Stimulated activated naive CD8-positive, alpha-beta T cell treated with anti-CD3 and anti-CD28 coated beads, Interleukin-15, Interleukin-2, amounts not matched to agents 100 U/mL and 50 U/mL, for 24 hours (primary cell): Measurements from ENCODE around the gene UQCRHL.

Experiments used
- ATAC-seq: fragments of 150-1000 bp; cut with Tn5 transposase; one replicate; pipeline ENCODE4 v1.10.0; 2021
- DNase-seq: peaks from one replicate; pipeline ENCODE4 v3.0.0; 2021

The UQCRHL gene

DNA sequence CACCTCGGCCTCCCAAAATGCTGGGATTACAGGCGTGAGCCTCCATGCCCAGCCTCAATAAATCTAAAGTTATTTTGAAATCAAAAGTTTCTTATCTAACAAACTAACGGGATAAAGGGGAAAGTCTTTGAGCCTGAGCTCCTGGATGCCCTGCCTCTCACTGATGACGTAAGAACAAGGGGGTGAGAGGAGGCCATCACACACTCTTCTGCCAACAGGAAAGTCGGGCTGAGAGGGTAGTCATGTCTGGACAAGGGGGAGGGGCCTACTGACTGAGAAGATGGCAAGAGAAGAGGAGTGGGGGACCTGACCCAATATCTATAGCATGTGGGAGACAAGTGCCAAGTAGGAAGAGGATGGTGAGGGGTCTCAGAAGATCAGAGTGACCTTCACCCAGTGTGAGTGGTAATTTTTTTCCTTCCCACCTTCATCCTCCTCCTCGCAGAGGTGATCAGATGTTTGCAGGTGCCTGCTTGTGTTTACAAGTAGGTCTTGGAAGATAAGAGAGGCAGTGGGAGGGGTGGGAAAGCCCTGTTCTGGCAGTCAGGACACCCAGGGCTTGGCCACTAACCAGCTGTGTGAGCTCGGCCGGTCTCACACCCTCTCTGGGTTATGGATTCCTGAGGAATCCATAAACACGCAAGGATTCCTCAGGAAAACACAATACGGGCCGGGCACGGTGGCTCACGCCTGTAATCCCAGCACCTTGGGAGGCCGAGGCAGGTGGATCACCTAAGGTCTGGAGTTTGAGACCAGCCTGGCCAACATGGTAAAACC lies 9.6 kb downstream of the UQCRHL start:
- DNase-seq (no peak), ATAC-seq (no peak)

DNA sequence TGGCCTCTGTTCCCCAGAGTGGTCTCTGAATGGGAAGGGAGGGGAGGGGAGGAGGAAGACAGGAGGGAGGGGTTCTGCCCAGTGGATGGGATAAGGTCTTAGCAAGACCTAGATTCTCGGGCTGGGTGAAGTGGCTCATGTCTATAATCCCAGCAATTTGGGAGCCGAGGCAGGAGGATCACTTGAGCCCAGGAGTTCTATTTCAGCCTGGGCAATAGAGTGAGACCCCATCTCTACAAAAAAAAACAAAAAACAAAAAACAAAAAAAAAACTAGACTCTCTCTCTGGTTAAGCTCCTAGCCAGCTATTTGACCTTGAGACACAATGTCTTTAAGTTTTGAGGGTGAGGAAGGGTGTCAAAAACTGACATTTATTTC lies 11.4 kb downstream of the UQCRHL start:
- ATAC-seq = no peak
- DNase-seq = no peak

GRCh38 chr1:15788624-15789301 lies 18.7 kb downstream of the UQCRHL start:
- ATAC-seq (no peak), DNase-seq (no peak)

DNA sequence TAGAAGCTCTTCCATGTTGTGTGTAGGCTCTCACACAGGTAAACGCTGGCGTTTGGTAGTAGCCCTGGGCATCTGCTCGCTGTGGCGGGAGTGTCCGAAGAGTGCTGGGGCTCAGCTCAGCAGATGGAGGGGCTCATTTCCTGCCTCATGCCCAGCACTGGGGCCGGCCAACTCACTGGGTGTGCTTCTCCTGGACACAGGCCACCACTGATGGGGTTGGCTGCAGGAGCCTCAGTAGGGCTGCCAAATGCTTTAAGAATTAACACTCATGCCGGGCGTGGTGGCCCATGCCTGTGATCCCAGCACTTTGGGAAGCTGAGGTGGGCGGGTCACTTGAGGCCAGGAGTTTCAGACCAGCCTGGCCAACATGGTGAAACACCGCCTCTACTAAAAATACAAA lies 20.9 kb downstream of the UQCRHL start:
- no peak for ATAC-seq
- DNase-seq = no peak

GRCh38 chr1:15785683-15786082 lies 21.8 kb downstream of the UQCRHL start:
- no peak for ATAC-seq
- no peak for DNase-seq

DNA sequence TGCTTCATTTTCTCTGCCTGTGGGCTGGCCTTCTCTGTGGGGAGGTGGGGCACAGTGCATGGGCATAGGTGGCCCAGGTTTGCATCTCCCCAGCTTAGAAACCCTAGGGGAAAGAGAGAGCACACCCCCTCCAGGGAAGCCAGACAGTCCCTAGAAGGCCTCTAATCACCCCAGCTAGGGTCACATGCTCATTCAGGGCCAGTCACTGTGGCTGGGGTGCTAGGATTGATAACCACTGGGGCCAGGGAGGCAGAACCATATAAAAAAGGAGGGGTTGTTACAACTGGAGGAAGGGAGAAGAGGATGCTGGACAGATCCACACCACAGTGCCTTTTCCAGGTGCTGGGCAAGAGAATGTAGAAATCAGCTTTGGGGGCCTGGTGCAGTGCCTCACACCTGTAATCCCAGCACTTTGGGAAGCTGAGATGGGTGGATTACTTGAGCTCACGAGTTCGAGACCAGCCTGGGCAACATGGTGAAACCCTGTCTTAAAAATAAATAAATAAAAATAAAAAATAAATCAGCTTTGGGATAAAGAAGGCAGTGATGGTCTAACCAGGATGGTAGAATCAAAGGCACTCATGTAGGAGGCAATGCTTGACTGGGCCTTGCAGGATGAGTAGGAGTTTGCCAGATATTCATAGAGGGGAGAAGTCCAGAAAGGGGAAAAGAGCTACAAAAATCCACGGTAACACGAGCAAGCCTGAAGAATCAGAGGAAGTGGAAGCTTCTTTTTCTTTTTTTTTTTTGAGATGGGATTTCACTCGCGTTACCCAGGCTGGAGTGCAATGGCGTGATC lies 29.3 kb downstream of the UQCRHL start:
- no peak for ATAC-seq
- no peak for DNase-seq

DNA sequence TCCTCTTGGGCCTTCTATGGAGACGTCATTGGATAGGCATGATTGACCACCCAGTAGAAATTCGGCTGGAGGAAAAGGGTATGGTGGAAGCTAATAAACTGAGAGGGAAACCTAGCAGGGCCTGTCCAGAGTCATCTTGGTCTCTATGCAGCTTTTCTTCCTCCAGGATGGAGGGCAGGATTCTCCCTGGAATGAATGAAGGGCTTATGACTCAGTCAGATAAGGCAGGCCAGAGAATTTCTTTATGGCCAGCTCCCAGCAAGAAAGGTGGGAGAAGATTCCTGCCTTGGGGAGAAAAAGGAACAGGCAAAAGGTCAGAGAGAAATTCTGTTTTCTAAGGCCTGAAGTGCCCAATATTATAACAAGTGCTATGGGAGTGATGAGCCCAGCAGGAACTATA lies 31.7 kb downstream of the UQCRHL start:
- no peak for DNase-seq
- ATAC-seq = no peak

GRCh38 chr1:15771836-15772515 lies 35.5 kb downstream of the UQCRHL start:
- ATAC-seq (no peak), DNase-seq (no peak)

GRCh38 chr1:15770313-15770962 lies 37.0 kb downstream of the UQCRHL start:
- no peak for DNase-seq
- ATAC-seq = no peak

- no peak for ATAC-seq
- DNase-seq = no peak
Measured at GRCh38 chr1:15768388-15768787, 39.1 kb downstream of the UQCRHL start.

GRCh38 chr1:15767941-15768340 lies 39.5 kb downstream of the UQCRHL start:
- no peak for DNase-seq
- ATAC-seq = no peak

DNA sequence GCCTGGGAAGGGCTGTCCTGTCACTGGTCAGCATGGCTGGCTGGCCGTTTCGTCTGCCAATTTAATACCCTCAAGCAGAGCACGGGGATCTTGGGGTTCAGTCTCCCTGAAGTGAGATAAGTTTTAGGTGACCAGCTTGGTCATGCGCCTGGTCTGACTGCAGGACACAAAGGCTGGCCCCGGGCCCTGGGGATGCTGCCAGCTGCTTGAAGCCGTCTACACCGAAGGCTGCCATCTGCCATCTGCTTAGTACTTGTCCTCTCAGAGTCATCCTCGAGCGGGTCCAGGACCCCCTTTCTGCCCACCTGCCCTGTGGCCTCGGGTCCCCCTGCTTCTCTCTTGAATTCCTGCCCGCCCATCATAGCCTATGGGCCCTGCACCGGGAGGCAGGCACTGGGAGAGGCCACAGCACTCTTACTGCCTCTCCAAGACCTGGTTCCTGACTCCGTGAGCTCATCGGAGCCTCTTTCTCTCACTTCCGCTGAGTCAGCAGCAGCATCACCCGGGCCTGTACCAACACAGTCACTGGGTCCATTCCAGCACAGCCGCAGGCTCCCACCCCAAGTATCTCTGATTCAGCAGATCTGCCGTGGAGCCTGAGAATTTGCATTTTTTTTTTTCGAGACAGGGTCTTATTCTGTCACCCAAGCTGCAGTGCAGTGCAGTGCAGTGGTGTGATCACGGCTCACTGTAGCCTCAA lies 41.8 kb downstream of the UQCRHL start:
- no peak for DNase-seq
- ATAC-seq = no peak

- ATAC-seq = no peak
- DNase-seq = no peak
Measured at GRCh38 chr1:15764890-15765289, 42.6 kb downstream of the UQCRHL start.

DNA sequence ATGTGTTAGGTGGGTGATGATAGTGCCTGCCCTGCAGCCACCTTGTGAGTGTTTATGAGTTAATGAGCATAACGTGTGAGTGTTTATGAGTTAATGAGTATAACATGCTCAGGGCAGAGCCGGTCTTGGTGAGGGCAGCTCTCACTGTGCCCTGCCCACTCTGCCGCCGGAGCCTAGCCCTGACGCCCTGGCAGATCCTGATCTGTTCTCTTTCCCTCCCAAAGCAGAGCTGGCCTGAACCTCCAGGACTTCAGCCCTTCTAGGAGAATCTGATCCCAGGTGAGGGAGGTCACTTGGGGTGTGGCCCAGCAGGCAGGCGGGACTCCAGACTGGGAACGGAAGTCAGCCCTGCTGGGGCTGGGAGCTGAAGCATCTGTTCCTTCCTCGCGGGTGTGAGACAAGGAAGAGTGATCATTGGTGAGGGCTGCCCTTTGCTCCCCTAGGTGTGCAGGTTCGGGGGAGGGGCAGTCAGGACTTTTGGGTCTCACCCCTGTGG lies 43.1 kb downstream of the UQCRHL start:
- peak; percentile 20 for ATAC-seq

GRCh38 chr1:15762546-15762945 lies 44.9 kb downstream of the UQCRHL start:
- no peak for DNase-seq
- ATAC-seq = no peak

More for the DNA sequence above, 43.1 kb downstream of the UQCRHL start:
- DNase-seq = no peak

DNA sequence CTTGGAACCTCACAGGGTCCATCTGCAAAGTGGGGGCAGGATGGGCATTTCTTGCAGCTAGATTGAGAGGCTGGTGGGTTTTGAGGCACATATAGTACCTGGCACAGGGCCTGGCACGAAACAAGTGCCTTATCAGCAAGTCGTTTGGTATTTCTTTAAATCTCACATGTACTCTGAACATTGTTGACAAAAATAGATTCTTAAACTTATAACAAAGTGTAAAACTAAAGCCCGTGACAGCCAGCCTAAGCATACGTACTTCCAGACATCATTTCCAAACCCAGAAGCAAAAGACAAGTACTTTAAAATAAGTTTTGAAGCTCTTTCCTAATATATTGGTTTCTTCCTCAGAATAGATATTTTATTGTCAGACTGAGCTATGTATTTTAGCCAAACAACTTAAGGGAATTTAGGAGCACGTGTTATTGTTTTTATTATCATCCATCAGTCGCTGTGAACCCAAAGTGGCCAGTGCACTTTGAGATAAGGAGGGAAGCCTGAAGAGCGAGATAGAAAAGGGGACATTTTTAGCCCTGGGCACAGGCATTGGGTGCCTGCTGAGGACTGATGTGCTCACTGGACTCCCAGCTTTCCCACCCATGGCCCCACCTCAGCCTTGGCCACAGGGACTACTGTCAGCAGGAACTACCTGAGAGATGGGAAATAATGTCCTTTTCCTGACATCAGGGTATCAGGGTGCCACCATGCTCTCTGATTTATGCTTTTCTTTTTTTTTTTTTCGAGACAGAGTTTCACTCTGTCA lies 45.9 kb downstream of the UQCRHL start:
- DNase-seq (no peak), ATAC-seq (no peak)

DNA sequence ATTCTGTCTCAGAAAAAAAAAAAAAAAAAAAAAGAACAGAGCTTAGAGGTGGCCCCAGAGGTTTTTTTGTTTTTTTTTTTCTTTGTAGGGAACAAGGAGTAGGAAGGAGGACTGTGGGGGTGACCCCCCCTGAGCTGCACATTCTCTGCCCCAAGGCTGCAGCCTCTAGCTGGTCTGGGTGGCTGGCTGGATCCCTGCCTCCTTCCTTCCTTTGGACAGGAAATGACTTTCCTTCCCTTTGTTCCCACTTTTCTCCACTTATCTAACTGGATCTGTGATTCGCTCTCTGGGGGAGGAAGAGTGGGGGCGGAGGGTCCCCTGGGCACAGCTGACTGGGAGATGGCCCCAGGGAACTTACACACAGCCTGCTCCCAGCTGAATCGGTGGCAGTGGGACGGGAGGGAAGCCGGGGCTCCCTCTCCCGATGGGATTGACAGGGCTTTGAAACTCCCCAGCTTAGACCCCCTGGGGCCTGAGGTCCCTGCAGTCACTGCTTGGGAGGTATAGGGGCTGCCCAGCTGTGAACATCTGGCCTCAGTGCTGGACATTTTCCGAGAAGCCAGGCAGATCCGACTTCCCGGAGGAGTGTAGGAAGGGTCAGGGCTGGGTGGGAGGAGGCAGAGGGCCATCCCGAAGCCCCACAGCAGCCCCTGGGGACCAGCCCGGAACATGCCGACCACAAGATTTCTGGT lies 46.8 kb downstream of the UQCRHL start:
- no peak for ATAC-seq

DNA sequence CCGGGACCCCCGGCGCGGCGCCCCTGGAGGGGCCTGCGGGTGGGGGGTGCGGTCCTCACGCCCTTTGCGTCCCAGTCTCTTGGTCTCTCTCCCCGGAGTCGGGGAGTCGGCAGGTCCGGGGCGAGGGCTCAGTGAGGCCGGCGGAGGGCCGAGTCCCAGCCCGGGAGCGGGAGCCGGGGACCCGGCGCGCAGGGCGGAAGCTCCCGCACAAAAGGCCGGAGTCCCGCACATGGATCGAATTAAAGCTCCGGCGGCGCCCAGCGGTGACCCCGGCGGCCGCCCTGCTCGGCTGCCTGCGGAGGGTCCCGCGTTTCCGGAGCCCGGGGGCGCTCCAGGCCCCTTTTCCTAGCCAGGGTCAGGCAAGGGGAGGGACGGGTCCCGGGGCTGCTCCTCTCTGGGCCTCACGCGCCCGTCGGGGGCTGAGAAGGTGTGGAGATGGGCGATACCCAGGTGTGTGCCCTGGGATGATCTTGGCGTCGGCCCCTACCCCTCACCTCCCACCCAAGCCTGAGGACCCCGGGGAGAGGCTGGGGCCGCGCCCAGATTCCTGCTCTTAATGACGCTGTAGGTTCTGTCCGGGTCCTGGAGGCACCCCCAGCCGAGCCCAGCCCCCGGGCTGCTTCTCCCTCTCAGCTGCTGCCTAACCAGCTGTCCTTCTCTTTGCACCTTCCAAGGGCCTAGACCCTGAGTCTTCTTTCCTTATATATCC lies 48.3 kb downstream of the UQCRHL start:
- no peak for ATAC-seq
- no peak for DNase-seq

More for the DNA sequence above, 46.8 kb downstream of the UQCRHL start:
- DNase-seq = no peak

- ATAC-seq (peak; percentile 17), DNase-seq (no peak)
Measured at GRCh38 chr1:15758343-15758931, 49.0 kb downstream of the UQCRHL start, which contains the start of gene FBLIM1. FBLIM1 (plus strand) TSS chr1:15758795; CDS start chr1:15764984, 6,189 bp downstream.
